HL-60/S4 treated with retinoic acid at 250 ng/mL for 4 days and 3 days (cell line): Measurements from ENCODE around the gene DPP10.
"Not testable (repeated sequence)": the region's sequence is repeated elsewhere in the genome, so short reads cannot be mapped to it uniquely, and the experiment has no call there.

Experiments
- in situ Hi-C: fragments of 300-500 bp; cut with MboI; formaldehyde crosslinking; loops from 2 replicates; pipeline ENCODE4 v1.7.0; 2022; ENCODE audit warnings: low sequenced_read_pairs

Gene DPP10

DNA sequence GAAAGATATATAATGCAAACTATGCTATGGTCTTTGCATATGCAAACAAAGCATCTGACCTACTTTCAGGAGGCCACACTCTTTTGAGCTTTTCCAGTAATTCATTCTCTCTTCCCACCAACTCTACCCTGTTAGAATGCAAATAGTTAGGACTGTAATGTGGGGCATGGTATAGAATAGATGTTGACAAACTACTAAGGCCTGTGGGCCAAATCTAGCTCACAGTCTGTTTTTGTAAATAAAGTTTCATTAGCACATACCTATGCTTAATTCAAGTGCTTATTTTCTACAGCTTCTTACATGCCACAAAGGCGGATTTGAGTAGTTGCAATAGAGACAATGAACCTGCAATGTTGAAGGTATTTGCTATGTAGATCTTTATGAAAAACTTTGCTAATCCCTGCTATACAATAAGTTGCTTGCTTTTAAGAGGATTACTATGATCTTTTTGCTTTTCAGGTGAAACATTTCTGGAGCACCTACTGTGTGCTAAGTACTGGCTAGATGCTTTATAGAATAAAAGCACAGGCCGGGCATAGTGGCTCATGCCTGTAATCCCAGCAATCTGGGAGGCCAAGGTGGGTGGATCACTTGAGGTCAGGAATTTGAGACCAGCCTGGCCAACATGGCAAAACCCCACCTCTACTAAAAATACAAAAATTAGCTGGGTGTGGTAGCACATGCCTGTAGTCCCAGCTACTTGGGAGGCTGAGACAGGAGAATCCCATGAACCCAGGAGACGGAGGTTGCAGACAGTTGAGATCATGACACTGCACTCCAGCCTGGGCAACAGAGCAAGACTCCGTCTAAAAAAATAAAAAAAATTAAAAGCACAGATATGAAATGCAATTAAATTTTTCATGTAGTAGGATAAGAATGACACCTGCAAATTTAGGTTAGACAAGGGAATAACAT, 267.8 kb downstream of the DPP10 start:
- in situ Hi-C loops, result no loop called here

DNA sequence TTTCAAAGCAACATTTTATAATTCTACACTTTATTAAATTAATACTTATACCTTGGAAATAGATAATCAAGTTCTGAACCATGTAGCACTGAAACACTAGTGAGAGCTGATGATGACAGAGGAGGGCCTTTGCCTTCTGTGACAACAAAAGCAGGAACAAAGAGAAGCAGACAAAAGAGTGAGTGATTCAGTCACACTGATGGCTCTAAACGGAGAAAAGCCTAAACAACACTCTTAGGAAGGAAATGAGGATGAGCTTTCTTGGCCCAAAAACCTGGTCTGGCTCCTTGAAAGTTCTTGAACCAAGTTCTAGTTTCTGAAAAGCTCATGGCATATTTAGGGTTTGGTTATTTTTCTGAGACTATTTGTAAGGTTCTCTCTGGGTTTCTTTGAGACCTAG, 271.9 kb downstream of the DPP10 start:
- in situ Hi-C loops, result no loop called here

DNA sequence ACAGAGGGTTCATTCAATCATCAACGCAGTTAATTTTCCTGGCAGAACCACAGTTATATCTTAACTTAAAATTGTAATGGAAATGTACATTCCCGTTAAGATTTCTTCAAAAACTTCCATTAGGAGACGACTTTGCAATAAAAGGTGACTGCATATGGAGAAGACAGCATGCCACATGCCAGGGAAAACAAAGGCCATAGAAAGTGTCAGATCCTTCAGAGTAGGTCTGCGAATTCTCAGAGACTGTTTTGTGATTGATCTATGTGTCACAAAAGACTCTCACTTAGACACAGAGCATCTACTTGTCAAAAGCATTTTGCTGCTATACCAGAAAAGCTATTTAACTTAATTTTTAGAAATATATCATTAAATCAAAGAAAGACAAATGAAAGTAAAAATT, 274.6 kb downstream of the DPP10 start:
- in situ Hi-C loops, result no loop called here

DNA sequence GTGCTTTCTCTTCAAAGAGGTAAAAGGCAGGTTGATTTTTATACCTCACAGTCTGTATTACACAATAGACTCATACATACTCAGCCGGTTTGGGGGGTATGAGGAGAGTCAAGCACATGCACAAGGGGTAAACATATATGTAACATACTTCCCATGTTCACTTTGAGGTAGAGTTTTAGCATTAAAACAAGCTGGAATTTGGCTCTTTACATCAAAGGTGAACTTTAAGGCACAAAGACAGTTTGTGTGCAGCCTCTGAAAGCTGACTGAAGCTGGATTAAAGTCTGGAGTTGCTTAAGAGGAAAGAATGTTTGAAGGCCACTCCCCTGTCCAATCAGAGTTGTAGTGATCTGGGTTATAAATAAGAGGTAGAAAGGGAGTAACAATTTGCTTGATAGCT, 282.0 kb downstream of the DPP10 start:
- in situ Hi-C loops, result no loop called here

DNA sequence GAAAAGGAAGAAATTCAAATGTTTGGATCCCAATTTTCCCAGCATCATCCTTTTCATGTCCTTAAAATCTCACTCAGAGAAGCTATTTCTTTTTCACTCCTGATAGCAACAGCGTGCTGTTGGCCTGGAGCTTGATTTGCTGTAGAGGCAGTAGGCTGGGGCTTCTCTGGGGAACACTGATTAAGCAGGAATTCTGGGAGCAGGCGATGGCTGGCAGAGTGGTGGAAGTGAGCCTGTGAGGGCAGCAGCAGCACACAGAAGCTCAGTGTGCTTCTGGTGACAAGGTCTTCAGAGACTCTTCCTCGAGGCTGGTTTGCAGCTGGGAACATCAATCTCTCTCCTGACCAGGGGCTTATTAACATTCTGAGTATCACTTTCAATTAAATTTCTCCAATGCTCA, 284.6 kb downstream of the DPP10 start:
- in situ Hi-C loops, result no loop called here

DNA sequence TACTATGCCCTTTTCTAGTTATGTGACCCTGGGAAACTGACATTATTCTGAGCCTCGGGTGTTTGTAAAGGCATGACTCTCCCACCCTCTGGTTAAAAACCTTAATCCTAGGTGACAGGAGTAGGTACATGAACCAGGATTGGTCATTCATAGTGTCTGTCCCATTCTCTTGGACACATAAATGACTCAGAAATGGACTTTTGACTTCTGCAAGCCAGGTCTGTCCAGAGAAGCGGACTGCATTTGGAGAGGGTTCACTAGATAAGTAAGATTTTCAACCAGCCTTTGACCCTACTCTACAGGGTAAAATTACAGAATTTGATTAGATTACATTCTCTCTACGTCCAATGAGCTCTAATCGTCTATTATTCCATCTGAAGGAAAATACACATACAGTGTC, 285.9 kb downstream of the DPP10 start:
- in situ Hi-C loops, result no loop called here

DNA sequence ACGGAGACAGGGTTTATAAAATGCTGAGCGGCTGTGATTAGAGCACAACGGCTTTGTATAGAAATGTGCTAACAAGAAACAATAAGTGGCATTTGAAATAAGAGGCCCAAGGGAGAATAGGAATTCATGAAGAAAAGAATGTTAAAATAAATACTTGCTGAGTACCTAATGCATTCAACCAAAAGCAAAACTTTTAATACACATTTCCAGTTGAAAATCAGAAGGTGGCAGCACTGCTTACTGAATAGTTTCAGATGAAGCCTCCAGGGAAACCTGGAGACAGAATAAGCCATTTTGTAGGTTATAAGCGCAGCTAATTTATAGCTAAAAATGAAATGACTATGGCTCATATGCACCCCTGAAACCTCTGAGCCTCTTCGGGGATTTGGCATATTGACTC, 286.6 kb downstream of the DPP10 start:
- in situ Hi-C loops, result no loop called here

DNA sequence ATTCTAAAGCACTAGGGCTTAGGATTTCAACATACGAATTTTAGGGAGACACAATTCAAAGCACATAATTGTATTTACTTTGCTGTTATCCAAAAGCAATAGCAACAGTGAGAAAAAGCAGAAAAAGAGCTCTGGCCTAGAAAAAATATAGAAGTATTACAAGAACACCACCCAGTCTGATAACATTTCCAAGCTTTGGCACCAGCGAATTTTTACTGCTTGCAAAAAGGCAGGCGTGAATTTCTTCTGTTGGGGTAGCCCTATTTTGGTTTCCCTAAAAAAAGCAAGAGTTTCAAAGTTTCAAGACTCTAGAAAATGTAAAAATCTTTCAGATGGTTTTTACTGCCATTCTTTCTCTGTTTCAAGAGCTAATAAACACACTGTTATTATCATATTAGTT, 292.7 kb downstream of the DPP10 start:
- in situ Hi-C loops, result no loop called here

DNA sequence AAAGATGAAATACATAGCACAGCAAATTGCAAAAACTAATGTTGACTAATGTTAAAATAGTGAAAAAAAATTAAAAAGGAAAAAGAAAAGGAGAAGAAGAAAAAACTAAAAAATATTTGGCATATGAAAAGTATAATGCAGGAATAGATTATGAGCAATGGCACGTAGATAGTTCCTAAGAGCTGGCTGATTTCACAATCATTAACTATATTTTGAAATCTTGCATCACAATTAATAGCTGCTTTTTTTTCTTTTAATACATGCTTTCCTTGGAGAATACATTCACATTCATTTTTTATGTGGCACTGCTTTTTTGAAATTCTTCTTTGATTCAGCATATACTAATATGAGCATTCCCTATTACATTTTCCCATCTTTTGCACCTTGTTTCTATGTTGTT, 299.8 kb downstream of the DPP10 start:
- in situ Hi-C loops, result no loop called here

DNA sequence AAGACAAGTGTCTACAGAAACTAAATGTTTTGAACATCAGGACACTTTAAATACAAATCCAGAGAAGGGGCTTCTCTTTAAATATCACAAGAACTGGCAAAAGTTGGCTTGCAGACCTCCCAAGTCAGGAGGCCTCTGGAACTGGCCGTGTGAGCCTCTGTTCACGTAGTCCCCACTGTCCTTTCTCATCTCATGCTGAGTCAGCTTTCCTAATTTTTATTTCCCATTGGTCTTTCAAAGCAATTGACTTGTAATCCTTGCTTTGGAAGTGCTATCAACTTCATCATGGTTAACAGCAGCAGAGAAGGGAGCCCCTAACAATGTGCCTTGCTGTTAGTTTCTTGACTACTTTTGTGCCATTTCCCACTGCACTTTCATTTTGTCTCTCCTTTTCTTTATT, 303.3 kb downstream of the DPP10 start:
- in situ Hi-C loops, result no loop called here

DNA sequence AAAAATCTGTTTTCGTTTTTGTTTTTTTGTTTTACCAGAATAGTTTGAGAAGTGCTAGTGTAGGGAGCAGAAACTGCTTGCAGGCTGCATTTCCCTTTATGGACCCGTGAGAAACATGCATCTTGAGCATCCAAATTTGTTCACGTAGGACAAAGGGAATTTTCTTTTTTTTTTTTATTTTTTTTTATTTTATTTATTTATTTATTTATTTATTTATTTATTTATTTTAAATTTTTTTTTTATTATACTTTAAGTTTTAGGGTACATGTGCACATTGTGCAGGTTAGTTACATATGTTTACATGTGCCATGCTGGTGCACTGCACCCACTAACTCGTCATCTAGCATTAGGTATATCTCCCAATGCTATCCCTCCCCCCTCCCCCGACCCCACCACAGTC, 305.7 kb downstream of the DPP10 start:
- in situ Hi-C loops, result not testable (repeated sequence)

DNA sequence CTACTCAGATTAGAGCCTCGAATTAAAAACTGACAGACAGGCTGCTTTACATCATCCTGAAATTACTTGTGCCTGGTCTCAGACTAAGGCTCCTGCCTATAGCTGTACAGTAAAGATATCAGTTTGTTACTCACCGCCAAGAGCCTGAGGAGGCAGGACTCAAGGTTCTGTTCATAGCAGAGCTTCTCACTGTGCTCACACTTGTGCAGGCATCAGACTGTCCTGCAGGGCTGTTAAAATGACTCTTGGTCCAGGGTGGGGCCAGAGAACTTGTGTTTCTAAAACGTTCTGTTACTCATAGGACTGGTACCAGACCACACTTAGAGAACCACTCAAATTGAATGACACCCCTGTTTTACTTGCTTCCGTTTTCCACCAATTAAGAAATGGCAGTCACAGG, 310.0 kb downstream of the DPP10 start:
- in situ Hi-C loops, result no loop called here

DNA sequence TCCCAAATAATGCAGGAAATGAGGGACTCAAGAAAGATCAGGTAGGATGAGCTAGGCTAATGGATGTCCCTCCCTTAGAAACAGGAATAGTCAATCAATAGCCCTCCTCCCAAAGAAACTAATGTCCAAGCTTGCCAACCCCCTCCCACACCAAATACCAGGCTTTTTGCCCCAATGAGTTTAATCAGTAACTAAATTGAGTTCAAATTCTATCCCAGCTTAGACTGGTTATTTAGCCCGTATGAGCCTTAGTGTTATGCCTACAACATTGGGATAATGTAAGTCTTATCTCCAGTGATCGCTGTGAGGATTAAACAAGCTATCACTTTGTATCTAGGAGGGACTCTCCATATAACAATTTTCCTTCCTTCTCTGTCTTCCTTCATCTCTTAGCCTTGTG, 310.7 kb downstream of the DPP10 start:
- in situ Hi-C loops, result no loop called here

DNA sequence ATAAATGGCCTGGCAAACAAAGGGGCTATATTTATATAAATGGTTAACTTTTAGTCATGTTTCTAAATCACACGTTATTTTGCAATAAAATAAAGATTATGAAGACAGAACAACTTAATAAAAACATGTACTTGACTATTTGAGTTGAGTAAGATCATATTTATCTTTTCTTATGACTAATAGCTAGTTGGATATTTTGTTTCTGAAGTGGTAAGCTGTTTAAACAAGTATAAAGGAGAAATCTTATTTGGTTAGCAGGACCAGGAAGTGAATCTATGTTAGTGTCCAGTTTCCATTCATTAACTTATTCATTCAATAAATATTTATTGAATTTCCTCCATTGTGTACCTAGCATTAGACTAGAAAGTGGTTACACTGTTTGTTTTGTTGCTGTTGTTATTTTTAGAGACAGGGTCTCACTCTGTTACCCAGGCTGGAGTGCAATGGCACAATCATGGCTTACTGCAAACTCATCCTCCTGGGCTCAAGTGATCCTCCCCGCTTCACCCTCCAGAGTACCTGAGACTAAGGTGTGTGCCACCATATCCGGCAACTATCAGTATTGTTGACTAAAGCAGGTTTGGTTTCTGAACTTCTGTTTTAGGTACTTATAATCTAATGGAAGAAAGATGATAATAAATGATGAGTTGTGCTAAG, 312.6 kb downstream of the DPP10 start:
- in situ Hi-C loops, result no loop called here

DNA sequence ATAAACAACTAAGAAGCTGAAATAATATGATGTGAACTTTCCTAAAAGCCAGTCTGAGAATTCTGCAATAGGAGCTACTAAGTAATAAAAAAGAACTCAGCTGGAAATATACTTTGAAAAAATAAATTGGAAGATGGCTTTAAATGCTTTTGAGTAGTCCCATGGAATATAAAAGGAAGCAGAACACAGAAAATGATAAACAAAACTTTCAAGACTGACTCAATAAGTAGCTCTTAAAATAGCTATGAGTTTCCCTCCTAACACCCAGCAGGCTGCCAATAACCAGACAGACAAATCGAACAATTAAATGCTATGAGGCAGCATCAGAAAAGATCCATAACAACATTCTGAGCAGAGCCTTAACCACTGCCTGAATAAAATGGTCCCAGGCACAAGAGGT, 319.9 kb downstream of the DPP10 start:
- in situ Hi-C loops, result no loop called here

DNA sequence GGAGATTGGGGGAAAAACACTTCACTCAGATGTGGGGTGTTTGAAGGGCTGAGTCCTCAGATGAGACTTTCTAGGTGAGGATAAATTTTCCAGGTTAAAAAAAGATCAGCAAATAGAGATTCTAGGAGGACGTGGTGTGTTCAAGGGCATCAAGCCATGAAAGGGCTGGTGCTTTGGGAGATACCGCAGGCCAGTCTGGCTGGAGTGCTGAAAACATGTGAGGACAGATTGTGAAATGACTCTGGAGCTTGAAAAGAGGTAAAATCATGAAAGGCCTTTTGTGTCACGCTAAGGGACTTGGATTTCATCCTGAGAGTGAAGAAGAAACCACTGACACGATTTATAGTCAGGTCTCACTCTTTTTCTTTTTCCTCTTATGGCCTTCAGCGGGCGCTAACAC, 320.5 kb downstream of the DPP10 start:
- in situ Hi-C loops, result no loop called here

DNA sequence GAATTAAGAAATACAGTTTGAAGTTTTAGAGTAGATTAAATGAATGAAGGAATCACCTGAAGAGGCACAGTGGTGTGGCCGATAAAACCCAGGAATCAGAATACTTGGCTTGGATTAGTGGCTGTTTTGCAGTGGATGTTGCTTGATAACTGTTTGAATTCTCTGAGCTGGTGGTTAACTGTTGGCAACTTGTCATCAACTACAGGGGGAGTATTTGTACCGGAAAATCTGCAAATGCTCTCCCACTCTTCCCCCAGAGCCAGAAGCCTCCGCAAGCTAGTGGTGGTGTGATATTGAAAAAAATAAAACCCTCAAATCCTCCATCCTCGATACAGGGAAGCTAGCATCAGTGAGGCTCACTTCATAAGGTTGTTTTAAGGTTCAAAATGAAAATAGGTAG, 326.7 kb downstream of the DPP10 start:
- in situ Hi-C loops, result no loop called here

DNA sequence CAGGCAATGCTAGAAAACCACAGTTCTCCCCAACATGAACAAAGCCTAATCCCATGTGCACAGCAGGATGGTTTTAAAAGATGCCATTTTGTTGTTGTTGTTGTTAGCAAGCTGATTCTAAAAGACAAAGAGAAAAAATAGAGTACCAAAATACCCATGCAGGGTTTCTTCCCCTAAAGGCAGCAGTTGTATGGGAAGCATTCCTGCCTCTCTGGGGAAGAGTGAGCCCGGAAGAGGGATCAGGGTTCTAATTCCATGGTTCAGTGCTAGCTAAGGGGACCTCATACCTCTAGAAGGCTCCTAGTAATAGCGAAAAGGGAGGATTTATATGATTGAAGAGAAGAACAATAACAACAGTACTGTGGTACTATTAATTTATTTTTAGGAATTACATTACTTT, 327.6 kb downstream of the DPP10 start:
- in situ Hi-C loops, result no loop called here

DNA sequence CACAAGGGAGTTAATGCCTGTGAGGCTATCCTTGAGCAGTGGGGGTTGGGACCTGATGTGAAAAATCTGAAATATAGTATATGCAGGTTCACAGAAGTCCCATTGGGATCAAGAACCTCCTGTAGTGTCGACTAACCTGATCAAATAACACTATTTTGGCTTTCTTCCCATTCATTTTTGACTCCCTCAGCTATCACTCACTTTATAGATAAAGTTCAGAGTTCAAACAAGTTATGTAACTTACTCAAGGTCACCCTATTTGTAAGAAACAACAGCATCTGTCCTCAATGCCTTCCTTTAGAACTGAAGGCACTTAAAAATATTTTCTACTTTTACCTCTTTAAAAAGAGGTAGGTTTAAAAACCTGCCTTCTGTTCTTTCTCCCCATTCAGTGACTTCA, 341.6 kb downstream of the DPP10 start:
- in situ Hi-C loops, result no loop called here

DNA sequence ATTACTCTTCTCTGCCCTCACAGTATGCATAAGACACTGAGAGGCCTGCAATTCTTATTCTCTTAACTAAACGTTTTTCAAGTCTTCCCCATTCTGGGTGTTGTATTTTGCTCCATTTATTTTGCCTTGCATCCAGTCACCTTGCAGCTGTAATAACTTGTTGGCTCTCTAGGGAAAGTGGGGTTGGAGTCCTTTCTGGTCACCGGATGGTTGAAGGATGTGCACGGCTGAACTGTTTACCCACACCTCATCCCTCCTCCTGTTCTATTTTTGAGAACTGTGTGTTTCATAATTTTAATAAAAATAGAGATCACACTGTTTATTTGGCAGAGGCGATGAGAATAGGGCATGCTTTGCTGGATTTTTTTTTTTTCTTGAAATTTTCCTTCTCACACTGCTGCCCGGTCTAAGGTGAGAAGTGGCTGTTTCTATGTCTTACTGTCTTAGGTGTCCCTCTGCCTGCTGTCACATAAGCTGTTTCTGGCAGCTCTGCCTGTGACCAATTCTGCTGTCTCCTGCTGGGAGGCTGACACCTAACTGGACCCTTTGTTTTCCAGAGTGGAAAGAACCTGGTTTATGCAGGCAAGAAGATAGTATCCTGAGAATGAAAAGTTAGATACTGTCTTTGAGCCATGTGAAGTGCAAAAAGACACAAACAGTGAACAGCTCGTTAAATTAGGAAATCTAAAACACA, 342.6 kb downstream of the DPP10 start:
- in situ Hi-C loops, result no loop called here

DNA sequence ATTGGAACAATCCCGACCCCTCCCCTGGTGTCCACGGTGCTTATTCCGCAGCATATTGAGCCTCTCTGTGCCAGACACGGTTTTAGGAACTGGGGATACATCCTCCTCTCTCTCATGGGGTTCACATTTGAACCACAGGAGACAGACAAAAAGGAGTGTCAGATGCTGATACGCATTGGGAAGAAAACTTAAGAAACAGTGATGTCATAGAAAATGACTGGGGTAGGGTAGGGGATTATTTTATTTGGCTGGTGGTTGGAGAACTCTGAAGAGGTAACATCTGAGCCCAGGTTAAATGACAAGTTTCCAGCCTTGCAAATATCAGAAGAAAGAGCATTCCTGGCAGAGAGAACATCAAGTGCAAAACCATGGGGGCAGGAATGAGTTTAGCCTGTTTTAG, 344.5 kb downstream of the DPP10 start:
- in situ Hi-C loops, result no loop called here

DNA sequence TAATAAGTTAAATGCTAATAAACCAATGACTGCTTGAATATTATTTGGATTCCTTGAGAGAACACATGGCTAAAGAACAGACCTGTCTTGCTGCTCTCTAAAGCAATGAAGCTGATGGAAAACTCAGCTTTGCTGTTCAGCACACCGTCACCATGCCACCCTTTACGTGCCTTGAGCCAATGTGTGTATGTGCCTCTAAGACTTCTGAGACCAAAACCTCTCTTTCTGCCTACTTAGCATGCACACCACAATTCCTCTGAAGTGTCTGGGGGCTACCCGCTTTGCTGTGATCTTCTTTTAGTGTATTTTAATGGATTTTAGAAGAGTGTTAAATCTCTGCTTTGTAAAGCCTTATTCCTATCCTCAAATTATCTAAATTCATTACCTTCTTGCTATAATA, 345.0 kb downstream of the DPP10 start:
- in situ Hi-C loops, result no loop called here
